Inferior parietal cortex (tissue), 1 donor: ENCODE results near the gene COP1.

Source experiments
- DNase-seq: peaks from one replicate; pipeline ENCODE4 v3.0.0-alpha.2; 2016; ENCODE audit errors: extremely low spot score

Gene COP1

DNA sequence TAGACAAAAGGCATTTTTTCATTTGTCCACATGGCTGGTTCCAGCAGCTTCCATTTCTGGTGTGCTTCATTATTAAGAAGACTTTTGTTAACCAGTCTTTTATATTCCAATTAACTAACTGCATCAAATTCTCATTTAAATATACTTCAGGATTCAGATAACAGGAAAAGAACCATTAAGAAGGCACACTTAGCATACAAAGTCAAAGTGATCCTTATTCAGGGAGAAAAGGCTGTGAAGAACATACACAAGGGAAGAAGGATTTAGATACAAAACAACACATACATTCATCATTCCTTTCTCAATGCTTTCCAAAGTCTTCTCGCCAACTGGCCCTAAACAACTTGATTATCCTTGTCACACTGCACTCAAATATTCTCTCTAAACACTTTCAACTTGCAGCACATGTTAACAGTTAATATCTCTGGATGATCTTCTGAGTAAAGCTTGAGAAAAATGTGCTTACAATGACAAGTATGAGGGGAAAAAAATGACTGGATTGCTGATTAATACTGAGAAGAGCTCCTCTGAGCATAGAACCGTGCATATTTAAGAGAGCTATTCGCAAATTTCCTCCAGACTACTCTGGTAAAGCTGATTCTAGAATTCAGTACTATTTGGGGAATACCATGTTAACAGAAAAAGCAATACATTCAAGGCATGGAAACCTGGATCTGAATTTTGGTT is 238.5 kb downstream of the COP1 start:
- DNase-seq, result no peak

DNA sequence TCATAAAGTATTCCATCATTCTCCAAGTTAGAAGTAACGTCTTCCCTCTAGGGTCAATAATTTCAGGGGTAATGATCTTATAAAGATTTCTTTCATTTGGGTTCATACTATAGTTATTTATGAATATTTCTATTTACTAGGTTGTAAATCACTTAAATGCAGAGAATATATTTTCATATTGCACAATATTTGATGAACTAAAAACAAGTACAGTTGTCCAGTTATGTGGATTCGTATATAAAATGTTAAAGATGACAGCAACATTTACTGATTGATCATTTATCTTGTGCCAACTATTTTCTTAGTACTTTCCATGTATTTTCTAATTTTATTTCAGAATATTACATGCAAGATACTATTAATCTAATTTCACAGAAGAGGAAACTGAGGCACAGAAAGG is 243.3 kb downstream of the COP1 start:
- DNase-seq, result no peak

DNA sequence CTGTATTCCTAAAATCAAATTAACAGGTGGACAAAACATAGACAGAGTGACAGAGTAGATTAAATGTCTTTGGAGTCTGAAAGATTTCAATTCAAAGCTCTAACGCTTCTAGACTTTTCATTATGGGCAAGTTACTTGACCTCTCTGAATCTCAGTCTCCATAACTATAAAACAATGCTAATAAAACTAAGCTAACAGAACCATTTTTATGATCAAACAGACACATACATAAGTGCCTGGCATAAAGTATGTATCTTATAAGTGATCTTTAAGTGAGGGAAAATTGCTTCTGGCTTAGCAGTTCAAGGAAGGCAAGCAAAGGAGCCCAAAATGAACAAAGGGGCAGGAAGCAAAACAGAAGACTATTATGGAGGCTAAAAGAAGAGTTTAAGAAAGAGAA is 246.9 kb downstream of the COP1 start:
- no peak for DNase-seq

DNA sequence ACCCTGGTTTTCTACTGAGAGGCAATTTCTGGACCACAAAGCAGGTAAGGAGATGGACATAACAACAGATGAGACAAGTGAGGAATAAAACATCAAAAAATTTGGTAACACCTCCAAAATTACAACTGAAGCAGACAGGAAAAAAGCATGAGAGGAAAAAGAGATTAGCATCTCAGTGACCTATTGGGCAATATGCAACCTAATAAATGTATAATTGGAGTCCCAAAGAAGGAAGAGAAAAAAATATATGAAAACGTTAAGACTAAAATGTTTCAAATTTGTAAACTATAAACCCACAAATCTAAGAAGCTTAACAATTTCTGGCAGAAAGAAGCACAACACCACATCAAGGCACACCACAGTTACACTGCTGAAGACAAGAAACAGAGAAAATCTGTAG is 255.5 kb downstream of the COP1 start:
- no peak for DNase-seq

DNA sequence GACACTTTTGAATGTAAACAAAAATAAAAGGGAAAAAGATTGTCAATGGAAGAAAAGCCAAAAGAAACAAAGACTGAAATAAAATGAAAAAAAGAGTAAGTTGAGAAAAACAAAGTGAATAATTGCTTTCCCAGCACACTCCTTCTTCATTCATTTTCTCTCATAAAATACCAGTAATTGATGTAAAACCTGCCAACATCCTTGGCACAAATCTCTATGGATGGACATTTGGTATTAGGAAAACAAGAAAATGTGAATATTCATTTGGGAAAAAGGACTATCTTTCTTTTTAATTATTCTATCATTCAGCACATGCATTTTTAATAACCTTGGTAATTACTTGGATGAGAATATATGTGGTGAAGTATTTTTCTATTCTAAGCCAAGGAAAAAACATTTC is 259.3 kb downstream of the COP1 start:
- DNase-seq, result no peak

DNA sequence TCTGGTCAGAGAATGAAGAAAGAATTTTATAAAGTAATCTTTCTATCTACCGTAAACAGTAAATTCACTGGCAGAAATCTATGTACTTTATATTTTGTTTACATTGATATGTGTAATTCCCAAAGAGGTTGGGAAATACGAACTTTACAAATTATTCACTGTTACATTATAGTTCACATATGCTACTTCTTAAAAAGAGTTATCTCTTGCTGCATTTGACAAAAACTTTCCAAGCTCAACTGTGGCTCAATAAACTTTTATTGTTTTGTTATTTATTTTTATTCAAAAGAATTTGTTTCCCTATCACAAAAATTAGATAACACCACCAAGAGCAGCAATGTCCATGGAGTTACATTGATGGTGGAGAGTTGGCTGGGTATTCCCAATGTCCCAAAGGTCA is 262.5 kb downstream of the COP1 start:
- no peak for DNase-seq

DNA sequence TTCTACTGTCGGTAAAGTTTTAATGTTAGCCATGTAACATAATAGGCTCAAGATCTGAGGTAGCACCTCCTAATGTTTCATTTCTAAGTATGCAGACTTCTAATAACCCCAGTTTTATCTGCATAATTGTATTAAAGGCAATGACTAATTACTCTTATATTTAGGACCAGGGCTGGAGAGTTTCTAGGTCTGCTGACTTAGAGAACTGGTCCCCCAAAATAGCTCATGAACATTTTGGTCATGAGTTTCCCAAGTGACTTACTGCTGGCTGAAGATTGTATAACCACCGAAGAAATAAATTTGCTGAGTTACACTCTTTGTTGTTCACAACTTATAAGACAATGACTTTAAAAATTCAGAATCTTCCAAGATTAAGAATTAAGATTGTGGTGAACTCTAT is 265.9 kb downstream of the COP1 start:
- no peak for DNase-seq

DNA sequence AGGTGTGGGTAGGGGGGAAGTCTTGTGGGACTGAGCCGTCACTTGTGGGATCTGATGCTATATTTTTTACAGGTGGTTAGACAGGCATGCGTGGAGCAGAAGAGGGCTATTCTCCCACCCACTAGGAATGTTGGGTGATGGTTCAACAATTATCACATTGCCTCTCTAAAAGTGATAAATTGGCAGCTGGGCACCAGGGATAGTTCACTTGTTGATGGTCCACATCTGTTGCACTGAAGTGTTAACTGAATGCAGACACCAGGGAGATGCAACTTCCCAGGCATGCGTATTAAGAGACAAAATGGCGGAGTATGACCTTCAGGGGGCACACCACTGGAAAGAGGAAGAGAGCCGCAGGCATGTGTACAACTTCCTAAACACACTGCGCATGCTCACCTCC is 270.4 kb downstream of the COP1 start:
- no peak for DNase-seq

DNA sequence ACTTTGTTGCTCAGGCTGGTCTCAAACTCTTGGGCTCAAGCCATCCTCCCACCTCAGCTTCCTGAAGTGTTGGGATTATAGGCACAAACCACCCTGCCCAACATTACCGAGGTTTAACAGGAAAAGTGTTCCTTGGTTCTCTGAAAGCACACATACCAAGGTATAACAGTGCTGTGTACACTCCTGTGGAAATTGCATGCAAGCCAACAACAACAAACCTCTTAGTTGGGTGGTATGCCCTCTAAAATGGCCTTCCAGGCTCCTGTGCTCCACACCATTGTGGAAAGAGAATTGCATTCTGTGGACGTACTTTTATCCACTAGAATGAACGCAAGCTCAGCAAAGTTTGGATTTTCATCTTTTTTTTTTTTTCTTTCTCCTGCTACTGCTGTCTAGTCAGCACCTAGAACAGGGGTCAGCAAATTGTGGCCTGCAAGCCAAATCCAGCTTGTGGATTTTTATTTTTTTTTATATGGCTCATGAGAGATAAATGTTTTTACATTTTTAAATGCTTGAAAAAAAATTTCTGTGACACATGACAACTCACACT is 271.4 kb downstream of the COP1 start:
- DNase-seq, result no peak

DNA sequence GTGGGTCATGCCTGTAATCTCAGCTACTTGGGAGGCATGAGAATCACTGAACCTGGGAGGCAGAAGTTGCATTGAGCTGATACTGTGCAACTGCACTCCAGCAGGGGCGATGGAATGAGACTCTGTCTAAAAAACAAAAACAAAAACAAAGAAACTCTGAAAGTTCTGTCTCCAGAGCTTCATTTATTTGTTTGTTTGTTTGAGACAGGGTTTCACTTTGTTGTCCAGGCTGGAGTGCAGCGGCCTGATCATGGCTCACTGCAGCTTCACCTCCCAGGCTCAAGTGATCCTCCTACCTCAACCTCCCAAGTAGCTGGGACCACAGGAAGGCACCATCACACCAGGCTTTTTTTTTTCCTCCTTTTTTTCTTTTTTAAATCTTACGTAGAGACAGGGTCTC is 271.9 kb downstream of the COP1 start:
- no peak for DNase-seq

DNA sequence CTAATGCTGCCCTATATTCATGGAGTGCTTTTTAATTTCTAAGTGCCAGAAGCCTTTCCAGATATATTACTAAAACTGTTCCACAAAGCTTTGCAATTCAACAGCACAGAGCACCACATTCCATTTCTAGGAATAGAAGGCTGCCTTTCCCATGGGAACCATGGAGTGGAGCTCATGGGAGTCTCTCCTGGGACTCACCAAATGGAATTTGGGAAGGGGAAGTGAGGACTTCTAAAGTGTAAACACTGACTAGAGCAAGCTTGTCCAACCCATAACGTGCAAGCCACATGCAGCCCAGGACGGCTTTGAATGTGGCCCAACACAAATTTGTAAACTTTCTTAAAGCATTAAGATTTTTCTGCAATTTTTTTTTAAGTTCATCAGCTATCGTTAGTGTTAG is 273.3 kb downstream of the COP1 start:
- DNase-seq, result no peak

DNA sequence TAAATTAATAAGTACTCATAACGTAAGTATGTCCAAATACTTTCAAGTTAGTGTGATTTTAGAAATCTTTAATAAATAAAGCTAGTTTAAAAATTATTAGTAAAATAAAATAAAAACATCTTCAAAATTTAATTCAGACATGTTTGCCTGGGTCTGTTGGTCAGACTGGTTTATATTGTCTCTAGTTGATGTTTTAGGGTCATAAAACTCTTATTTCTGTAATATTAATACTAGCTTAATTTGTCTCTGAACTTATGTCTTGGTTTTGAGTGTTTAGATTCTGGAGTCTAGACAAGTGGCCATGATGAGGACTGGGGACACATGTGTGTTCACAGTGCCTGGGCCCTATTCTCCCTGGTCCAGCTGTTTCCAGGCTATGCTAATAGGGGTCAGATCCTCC is 279.1 kb downstream of the COP1 start:
- DNase-seq, result no peak

DNA sequence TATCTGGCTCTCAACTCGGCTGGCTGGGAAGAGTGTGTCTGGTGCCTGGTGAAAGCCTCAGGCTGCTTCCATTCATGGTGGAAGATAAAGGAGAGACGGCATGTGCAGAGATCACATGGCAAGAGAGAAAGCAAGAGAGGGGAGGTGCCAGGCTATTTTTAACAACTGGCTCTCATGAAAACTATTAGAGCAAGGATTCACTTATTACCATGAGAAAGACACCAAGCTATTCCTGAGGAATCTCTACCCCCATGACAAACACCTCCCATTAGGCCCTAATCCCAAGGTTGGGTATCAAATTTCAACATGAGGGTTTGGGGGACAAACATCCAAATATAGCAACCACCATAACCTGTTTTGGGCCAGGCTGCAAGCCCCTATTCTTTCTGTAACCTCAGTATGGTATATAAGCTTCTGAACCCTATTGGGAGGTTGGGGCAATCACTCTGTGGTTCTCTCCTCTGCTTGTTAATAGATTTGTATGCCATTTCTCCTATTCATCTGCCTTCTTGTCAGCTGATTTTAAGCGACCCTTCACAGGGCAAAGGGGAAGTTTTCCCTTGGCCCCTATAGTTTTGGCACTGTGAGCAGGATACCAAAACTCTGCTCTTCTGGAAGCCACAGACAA is 284.7 kb downstream of the COP1 start:
- no peak for DNase-seq

DNA sequence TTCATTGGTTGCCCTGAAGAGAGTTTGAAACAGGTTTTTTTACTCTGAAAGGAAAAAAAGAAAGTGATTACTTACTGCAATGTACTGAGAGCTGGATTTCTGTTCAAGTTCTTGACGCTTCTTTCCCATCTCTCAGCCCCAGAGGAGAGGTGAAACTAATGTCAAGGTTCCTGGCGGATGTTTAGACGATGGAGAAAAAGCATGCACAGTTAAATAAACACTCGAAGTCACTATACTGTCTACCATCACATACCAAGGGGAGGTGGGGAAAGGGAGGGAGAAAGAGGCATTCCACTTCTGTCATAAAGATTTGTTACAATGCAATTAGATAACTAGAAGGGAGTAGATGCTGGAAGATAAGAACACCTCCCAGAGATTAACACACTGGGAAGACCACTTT is 286.7 kb downstream of the COP1 start:
- no peak for DNase-seq

DNA sequence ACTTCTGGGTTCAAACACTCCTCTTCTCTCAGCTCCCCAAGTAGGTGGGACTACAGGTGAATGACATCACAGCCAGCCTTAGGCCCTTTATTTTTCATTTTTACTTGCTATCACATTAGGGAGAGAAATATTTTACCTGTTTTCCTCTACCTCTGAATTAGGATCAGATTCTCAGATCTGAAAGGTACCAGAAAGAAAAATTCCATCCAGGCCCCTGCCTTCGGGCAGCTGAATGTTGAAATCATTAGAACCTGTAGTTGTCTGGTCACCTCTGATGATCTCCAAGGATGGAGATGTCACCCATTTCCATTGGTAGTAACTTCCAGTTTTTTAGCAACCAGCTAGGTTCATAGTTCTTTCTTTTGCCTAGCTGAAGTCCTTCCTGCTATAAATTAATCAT is 288.1 kb downstream of the COP1 start:
- DNase-seq, result no peak

DNA sequence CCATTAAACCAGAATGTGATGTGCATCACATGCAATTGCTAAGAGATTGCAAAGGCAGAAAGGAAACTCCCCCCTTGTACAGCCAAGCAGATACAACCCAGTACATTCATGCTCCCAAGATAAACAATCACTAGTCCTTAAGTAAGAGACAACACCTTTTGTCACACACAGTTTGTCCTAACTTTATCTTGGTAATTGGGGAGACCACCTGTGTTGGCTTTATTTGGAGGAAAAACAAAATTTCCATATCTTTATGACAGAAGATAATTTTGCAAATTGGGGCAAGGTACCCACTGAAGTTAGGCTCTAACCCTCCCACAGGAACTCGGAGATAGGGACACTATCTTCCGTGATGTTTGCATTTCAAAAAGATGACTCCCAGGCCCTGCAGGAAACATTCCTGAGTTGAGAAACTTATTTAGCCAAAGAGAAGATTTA is 288.7 kb downstream of the COP1 start:
- DNase-seq, result no peak

DNA sequence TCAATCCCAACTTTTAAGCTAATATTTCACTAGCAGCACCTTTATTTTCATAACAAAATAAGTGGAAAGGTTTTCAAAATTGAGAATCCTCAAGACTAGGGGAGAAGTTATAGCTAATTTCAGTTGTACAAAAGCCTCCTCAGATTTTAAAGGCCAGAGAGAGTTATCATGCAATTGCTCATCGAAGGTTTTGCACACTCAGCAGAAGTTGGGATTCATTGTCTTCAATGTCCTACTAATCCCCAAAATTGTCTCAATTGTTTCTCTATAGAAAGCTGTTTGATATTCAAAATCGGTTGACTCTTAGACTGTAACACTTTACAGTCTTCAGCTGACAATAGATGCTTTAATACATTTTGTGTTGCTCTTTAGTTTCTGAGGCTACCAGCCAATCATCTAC is 293.0 kb downstream of the COP1 start:
- DNase-seq, result no peak

DNA sequence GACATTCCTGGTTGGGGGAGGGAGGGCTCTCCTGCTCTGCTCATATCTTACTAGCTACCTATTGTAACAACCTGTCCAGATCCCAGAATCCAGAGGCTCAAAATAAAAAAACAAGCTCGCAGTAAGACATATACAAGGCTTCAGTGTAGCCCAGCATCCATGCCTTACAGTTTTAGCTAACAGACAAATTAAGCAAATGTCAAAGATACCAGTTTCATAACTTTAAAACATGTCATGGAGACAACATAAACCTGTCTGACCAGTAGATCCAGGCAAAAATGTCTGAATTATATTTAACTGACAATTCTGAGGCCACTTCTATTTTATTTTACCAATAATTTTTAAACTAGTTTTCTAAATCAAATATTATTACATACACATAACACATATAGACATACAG is 295.9 kb downstream of the COP1 start:
- no peak for DNase-seq

DNA sequence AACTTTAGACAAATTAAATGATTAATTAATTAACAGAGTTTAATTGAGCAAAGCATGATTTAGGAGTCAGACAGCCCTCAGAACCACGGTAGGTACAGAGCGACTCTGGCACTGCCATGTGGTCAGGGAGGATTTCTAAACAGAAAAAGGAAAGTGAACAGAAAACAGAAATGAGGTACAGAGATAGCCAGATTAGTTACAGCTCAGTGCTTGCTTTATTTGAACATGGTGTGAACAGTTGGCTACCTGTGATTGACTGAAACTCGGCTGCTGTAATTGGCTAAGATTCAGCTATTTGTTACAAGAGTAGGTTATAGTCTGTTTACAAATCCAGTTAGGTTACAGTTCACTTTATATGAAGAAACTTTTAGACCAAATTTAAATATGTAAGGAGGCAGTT is 300.7 kb downstream of the COP1 start:
- no peak for DNase-seq

DNA sequence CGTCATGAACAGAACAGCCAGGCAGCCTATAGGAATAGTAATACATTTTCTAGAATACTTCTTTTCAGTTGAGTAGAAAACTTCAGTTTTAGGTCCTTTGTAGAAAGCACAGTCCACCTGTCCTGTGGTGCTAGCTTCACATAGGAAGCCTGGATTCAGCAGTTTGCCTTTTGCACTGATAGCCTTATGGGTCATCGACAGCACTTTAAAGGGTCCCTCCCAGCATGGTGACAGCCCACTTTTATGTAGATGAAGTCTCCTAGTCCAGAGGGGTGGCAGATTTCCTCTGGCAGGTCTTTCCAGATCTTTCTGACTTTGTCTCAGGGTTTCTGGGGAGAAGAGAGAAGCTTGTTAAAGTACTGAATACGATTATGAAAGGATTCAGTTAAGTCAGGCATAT is 302.3 kb downstream of the COP1 start:
- DNase-seq, result no peak

DNA sequence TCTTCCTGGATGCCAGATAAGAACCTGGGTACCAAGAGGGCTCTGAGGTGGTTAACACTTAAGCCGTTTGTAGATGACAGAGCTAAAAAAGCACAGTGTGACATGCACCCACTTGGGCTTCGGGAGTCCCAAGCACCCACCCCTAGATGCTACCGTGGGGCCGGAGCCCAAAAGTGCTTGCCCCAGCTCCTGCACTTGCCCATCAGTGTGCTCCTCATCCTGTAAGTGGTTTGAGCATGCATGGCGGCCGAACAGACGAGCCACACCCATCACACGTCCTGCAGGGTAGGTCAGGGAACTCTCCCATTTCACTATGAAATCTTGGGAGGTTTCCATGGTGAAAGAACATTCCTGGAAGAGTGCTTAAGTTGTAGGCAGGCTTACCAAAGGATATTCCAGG is 304.8 kb downstream of the COP1 start:
- DNase-seq, result no peak

DNA sequence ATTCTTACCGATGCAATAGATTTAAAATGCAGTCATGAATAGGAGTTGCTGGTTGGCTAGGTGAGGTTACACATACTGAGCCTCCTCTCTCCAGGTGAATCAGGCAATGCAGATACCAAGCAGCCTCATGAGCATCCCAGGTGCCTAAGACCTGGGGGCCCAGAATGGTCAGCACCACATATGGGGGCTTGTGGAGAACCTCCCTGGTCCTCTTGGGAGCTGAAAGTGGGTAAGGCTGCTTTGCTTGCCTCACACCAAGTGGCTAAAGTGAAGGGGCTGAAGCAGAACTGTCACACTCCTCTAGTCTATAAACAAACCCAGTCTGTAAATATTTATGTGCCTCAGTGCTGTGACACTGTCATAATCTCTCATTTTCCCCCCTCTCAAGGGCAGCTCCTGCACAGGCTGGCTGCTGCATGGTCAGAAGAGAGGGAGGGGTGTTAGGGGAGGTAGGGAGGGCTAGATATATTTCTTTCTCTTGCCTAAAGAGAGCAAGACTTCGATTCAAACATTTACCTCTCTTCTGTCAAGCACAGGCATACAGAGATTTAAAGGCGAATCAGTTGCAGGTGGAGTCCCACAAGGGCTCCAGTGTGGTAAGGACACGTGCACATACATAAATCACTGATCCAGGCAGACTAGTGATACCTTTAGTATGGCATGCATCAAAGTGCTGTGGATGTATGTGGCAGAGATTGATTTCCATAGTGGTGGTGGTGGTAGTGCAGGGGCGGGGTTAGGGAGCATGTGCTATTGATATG is 305.8 kb downstream of the COP1 start:
- DNase-seq, result no peak

DNA sequence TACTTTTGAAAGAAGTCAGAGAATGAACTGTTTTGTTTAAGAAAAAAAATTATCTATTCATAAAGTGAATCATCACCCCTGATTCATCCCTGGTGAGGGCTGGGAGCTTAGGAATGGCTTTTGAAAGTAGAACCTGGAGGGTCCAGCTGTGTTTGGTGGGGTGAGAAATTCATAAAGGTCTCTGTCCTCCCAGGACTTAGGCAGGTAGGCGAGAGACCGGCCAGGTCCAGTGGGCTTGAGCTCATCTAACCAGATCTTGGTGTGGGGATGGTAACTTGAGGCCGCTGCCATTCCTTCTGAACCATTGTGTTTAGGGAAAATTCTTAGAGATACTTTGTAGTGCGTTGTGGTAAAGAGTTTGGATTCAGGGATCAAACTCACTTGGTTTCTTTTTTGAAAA is 306.9 kb downstream of the COP1 start:
- no peak for DNase-seq
